ENCODE results near the gene TSPYL1.

The TSPYL1 gene

DNA sequence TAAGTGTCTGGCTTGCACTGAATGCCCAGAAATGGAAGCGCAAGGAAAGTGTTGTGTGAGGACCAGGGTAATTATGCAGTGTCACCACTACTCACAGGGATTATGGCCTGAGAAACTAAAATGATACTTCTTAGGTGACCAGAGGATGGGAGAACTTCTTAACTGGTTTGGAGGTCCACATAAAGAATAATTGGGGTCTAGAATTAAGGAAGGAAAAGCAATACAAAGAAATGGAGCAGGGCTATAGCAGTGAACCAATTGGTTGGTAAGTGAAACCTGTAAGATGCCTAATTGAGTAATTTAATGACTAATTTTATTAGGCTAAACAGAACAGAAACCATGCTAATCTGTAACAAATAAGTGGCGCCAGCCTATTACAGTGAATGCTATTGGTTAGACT lies 31.2 kb downstream of the TSPYL1 start:
- Histone ChIP-seq H3K9me3 (ENCODE audit: low read length) (no peaks in the 10 kb centered on the region), H3K4me1 (ENCODE audit: insufficient read depth, low read length) (peaks cover 39% of the 10 kb centered on the region), H3K4me3 (ENCODE audit: low read length) (no peak overlapping the region), H2AFZ (ENCODE audit: low read depth, low read length) (no peak overlapping the region), H3K27me3 (ENCODE audit: insufficient read depth, low read length) (no peaks in the 10 kb centered on the region), H3K36me3 (ENCODE audit: insufficient read depth, low read length) (peaks cover 12% of the 10 kb centered on the region)

DNA sequence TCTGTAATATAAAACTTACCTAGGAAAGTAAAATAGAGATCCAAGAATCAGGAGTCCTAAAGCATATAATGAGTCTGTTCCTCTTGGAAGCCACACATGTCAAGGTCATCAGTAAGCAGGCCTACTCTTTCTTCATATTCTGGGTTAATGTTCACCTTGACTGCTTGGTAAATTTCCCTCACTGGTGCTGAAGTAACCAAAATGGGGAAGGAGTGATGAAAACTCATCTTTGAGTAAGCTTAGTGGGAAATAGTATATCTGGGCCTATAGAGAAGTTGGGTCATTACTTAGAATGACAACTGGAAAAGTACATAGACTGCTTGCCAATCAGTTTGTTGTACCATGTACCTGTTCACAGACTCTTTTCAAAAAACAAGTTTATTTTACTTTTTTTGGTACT lies 32.4 kb downstream of the TSPYL1 start:
- no peaks in the 10 kb centered on the region for H3K27me3 ChIP-seq (ENCODE audit: insufficient read depth, low read length)
- no peak overlapping the region for H3K4me3 ChIP-seq (ENCODE audit: low read length)
- H2AFZ ChIP-seq (ENCODE audit: low read depth, low read length): no peak overlapping the region
- H3K9me3 ChIP-seq (ENCODE audit: low read length): no peaks in the 10 kb centered on the region
- peaks cover 29% of the 10 kb centered on the region for H3K4me1 ChIP-seq (ENCODE audit: insufficient read depth, low read length)
- H3K36me3 ChIP-seq (ENCODE audit: insufficient read depth, low read length): peaks cover 7% of the 10 kb centered on the region

DNA sequence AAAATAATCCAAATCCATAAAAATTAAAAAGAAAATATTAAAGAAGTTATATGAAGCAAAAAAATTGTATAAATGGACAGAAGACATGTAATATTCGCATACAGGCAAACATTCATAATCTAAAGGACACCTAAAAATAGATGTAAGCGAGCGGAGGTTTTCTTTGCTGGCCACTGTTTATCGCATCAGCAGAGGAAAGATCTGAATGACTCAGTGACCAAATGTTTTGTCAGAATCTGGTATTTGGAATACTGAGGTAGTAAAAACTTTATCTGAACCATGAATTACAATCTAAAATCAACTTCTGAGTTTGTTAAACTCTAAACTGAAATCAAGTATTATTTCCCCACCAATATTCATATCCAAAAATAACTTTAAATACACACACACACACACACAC lies 33.6 kb downstream of the TSPYL1 start:
- H3K36me3 ChIP-seq (ENCODE audit: insufficient read depth, low read length): no peaks in the 10 kb centered on the region
- no peaks in the 10 kb centered on the region for H3K9me3 ChIP-seq (ENCODE audit: low read length)
- H3K27me3 ChIP-seq (ENCODE audit: insufficient read depth, low read length): no peaks in the 10 kb centered on the region
- H3K4me1 ChIP-seq (ENCODE audit: insufficient read depth, low read length): peaks cover 18% of the 10 kb centered on the region
- H3K4me3 ChIP-seq (ENCODE audit: low read length): no peak overlapping the region
- no peak overlapping the region for H2AFZ ChIP-seq (ENCODE audit: low read depth, low read length)

DNA sequence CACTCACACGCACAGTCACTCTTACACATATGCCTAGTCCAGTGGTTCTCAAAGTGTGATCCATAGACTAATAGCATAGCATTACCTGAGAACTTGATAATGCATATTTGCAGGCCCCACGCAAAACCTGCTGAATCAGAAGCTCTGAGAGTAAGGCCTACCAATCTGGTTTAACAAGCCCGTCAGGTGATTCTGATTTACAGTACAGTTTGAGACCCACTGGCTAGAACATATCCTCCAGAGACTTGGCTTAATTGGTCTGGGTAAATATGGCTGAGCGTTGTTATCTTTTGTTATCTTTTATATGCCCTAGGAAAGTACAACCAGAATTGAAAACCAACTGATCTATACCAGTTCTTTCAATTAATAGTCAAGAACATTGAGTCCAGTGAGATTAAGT lies 35.4 kb downstream of the TSPYL1 start:
- Histone ChIP-seq H3K36me3 (ENCODE audit: insufficient read depth, low read length) (no peaks in the 10 kb centered on the region), H3K4me1 (ENCODE audit: insufficient read depth, low read length) (peaks cover 6% of the 10 kb centered on the region), H2AFZ (ENCODE audit: low read depth, low read length) (no peak overlapping the region), H3K27me3 (ENCODE audit: insufficient read depth, low read length) (no peaks in the 10 kb centered on the region), H3K9me3 (ENCODE audit: low read length) (no peaks in the 10 kb centered on the region), H3K4me3 (ENCODE audit: low read length) (no peak overlapping the region)

DNA sequence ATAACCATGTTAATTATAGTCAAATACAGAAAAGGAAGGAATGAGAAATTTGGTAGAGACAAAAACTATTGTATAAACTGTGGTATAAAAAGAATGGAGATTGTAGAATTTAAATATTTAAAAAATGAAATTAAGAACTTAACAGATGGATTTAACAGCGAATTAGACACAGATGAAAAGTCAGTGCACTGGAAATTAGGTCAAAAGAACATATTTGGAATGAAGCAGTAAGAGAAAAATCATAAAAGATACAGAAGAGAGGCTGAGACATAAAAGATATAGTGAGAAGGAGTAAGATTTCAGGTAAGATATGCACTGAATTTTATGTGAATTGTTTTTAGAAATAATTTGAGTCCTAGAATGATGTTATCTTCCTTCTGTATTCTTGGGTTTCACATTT lies 39.9 kb downstream of the TSPYL1 start:
- no peaks in the 10 kb centered on the region for H3K27me3 ChIP-seq (ENCODE audit: insufficient read depth, low read length)
- H3K4me1 ChIP-seq (ENCODE audit: insufficient read depth, low read length): no peaks in the 10 kb centered on the region
- H3K36me3 ChIP-seq (ENCODE audit: insufficient read depth, low read length): peaks cover 2% of the 10 kb centered on the region

DNA sequence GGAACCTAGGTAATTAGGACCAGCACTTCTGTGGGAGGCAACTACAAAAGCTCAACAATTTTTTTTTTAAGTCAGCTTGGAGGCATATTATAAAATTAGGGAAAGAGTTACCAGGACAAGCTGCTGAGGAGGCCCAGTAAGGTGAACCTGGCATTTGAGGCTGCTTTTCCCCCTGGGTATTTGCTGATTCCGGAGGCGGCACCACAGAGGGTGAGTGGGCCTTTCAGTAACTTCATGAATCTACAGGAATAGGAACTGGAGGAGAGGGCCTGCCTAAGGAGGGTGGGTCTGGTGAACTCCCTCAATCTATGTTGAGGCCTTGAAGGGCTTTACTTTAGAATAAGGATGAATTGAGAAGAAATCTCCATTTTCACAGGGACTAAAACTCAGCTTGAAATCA lies 40.5 kb downstream of the TSPYL1 start:
- no peak overlapping the region for H2AFZ ChIP-seq (ENCODE audit: low read depth, low read length)
- no peaks in the 10 kb centered on the region for H3K27me3 ChIP-seq (ENCODE audit: insufficient read depth, low read length)
- H3K36me3 ChIP-seq (ENCODE audit: insufficient read depth, low read length): peaks cover 2% of the 10 kb centered on the region
- no peak overlapping the region for H3K4me3 ChIP-seq (ENCODE audit: low read length)
- no peaks in the 10 kb centered on the region for H3K4me1 ChIP-seq (ENCODE audit: insufficient read depth, low read length)
- H3K9me3 ChIP-seq (ENCODE audit: low read length): no peaks in the 10 kb centered on the region

More for the DNA sequence above, 39.9 kb downstream of the TSPYL1 start:
- Histone ChIP-seq H2AFZ (ENCODE audit: low read depth, low read length) (no peak overlapping the region), H3K4me3 (ENCODE audit: low read length) (no peak overlapping the region), H3K9me3 (ENCODE audit: low read length) (no peaks in the 10 kb centered on the region)

DNA sequence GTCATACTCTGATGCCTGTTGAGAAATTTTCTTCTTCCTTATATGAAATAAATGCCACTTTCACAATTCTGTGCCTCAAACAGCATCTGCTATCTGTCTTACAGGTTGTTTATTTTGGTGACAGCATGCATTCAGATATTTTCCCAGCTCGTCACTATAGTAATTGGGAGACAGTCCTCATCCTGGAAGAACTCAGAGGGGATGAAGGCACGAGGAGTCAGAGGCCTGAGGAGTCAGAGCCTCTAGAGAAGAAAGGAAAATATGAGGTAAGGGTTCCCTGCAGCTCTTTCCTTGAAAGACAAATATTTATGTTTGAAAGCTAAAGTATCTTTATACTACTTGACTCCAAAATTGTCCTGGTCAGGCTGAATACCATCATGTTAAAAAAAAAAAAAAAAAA lies 41.6 kb downstream of the TSPYL1 start:
- no peaks in the 10 kb centered on the region for H3K27me3 ChIP-seq (ENCODE audit: insufficient read depth, low read length)
- H3K4me1 ChIP-seq (ENCODE audit: insufficient read depth, low read length): no peaks in the 10 kb centered on the region
- H3K36me3 ChIP-seq (ENCODE audit: insufficient read depth, low read length): peaks cover 2% of the 10 kb centered on the region
- H3K4me3 ChIP-seq (ENCODE audit: low read length): no peak overlapping the region
- no peak overlapping the region for H2AFZ ChIP-seq (ENCODE audit: low read depth, low read length)
- H3K9me3 ChIP-seq (ENCODE audit: low read length): no peaks in the 10 kb centered on the region

DNA sequence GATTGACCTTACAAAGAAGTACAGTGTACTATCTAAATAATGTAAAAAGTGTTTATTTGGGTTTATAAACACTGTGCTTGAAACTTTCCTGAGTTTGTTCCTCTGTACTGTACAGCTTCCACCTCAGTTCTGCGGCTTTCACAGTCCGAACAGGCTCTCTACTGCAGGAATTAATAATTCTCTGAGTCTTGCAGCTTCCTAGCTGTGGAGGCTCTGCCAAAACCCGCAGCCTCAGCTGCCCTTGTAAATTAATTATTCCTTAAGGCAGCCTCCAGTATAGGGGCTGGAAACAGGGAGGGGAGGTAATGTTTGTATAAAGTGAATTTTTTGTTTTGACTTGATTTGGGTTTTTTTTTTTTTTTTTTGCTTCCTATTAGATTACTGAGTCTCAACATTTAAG lies 45.0 kb downstream of the TSPYL1 start:
- Histone ChIP-seq H3K9me3 (ENCODE audit: low read length) (no peaks in the 10 kb centered on the region), H3K4me3 (ENCODE audit: low read length) (no peak overlapping the region), H3K36me3 (ENCODE audit: insufficient read depth, low read length) (peaks cover 2% of the 10 kb centered on the region), H3K27me3 (ENCODE audit: insufficient read depth, low read length) (no peaks in the 10 kb centered on the region), H2AFZ (ENCODE audit: low read depth, low read length) (no peak overlapping the region), H3K4me1 (ENCODE audit: insufficient read depth, low read length) (no peaks in the 10 kb centered on the region)

DNA sequence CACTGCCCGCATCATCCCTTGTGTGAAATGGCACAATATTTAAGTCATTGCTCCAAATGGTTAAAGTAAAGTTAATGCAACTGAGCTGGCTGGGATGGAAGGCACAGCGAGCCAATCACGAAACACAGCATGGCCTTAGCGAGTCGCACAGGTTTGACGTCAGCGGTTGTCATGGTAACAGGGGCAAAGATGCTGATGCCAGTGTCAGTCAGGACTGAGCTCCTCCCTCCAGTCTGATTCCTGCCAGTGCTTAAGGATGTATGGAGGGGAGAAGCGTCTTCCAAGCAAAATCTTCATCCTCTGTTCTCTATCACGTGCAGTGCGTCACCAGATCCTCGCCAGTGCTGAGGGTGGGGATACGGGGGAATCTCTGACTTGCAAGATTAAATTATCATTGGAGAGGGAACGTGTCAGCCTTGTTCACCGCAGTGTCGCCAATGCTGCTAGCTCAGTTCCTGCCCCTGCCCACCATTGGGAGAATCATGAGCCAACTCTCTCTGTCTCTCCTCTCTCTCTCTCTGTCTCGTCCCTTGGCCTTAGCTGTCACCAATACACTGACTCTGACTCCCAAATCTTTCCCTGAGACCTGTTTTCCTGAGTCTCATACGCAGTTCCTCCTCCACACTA lies 50.3 kb downstream of the TSPYL1 start:
- Histone ChIP-seq H2AFZ (ENCODE audit: low read depth, low read length) (no peak overlapping the region), H3K4me3 (ENCODE audit: low read length) (peak overlapping the region; percentile 41), H3K9me3 (ENCODE audit: low read length) (no peaks in the 10 kb centered on the region), H3K27me3 (ENCODE audit: insufficient read depth, low read length) (no peaks in the 10 kb centered on the region), H3K4me1 (ENCODE audit: insufficient read depth, low read length) (no peaks in the 10 kb centered on the region), H3K36me3 (ENCODE audit: insufficient read depth, low read length) (no peaks in the 10 kb centered on the region)

Data from neuron (in vitro differentiated cells).